Measurements from ENCODE around the gene DDX10.

- no peak for TF ChIP-seq CTCF (IDR thresholded peaks at IDR 0.05; ENCODE audit: poor library complexity, severe bottlenecking)
- TF ChIP-seq TAF1 (IDR thresholded peaks at IDR 0.05; ENCODE audit: low read depth): no peak
- no peak for TF ChIP-seq EZH2 (IDR thresholded peaks at IDR 0.05; ENCODE audit: borderline replicate concordance, insufficient read depth, low read length, poor library complexity, severe bottlenecking)
These were observed 192.5 kb downstream of the DDX10 start for GRCh38 chr11:108857382-108857781.
